NCI-H460 (cell line): ENCODE measurements around the gene TPGS2. TPM values are rescaled to one million over a fixed set of nuclear protein-coding genes. Genes with fewer than 3 reads are reported as not detected.
"Not testable (repeated sequence)": the region's sequence is repeated elsewhere in the genome, so short reads cannot be mapped to it uniquely, and the experiment has no call there.

Source experiments
- DNase-seq: peaks from one replicate; pipeline ENCODE4 v3.0.0-alpha.2; 2016; ENCODE audit warnings: low read depth; ENCODE audit errors: extremely low read depth
- polyA plus RNA-seq: library from polyadenylated mRNA; depleted of rRNA; stranded (reverse); fragments of >200 nt; gene quantifications from 2 replicates; pipeline ENCODE4 v1.2.3, GENCODE V29; 2014; cell fraction: nucleus; rRNA removed
- total RNA-seq: library from RNA; depleted of rRNA; stranded (reverse); fragments of >200 nt; shearing (Covaris generic); gene quantifications from 2 replicates; pipeline ENCODE4 v1.2.3, GENCODE V29; 2014; rRNA removed

The TPGS2 gene, protein sequence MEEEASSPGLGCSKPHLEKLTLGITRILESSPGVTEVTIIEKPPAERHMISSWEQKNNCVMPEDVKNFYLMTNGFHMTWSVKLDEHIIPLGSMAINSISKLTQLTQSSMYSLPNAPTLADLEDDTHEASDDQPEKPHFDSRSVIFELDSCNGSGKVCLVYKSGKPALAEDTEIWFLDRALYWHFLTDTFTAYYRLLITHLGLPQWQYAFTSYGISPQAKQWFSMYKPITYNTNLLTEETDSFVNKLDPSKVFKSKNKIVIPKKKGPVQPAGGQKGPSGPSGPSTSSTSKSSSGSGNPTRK
- total RNA-seq = 80.0 and 81.6 TPM in 2 replicates
- 80.6 and 85.4 TPM in 2 replicates for polyA plus RNA-seq

DNA sequence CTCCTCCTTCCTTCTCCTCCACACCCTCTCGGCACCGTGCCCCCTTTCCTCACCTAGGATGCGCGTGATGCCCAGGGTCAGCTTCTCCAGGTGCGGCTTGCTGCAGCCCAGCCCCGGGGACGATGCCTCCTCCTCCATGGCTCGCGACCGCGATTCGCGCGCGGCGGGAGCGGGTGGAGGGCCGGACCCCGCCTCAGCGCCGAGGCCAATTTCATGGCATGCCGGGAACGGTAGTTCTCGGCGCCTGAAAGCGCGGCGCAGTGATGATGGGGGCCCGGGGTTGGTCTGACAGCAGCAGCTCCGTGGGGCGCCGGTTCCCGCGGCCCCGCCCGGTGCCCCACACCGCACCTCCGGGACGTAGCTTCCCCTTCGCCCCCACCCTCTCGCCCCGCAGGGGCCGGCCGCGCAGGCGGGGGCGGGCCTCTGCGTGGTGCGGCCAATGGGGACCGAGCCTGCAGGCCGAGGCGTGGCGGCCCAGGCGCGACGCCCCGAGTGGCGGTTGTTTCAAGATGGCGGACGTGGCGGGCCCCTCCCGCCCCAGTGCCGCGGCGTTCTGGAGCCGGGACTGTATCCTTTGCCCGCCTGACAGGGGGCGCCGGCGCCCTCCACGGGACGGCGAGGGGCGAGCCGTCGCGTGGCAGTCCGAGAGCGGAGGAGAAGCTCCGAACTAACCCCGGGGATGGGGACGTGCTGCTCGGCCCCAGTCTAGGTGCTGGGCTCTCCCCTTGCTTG is at the start of gene TPGS2, which contains the start of gene KIAA1328:
Gene TPGS2, minus strand, starts transcription at position 373 of the 732 bp plus-strand sequence. Its CDS starts 235 bp downstream, at position 138.
Gene KIAA1328, plus strand, starts transcription at position 498 of the 732 bp plus-strand sequence. Its CDS starts 12 bp downstream, at position 510.
- DNase-seq = peak; percentile 77

DNA sequence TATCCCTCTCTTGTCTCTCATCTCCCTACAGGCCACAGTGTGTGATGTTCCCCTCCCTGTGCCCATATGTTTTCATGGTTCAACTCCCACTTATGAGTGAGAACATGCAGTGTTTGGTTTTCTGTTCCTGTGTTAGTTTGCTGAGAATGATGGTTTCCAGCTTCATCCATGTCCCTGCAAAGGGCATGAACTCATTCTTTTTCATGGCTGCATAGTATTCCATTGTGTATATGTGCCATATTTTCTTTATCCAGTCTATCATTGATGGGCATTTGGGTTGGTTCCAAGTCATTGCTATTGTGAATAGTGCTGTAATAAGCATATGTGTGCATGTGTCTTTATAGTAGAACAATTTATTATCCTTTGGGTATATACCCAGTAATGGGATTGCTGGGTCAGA is 45.0 kb upstream of the TPGS2 start:
- DNase-seq = not testable (repeated sequence)

DNA sequence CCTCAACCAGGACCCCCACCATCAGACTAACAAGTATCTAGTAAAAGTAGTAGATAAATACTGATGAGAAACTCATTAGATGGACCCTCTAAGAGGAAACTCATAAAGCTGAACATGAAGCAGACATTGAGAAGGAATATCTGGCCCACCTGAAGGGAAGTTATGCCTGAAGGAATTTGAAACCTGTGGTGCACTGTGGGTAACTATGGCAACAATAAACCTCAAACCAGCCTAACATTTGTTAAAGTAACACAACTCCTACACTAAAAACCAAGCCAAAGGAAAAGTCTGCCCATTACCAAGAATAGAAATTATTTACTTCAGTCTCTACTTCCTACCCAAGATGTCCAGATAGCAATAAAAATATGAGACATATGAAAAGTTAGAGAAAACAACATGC is 43.5 kb upstream of the TPGS2 start:
- DNase-seq = no peak

DNA sequence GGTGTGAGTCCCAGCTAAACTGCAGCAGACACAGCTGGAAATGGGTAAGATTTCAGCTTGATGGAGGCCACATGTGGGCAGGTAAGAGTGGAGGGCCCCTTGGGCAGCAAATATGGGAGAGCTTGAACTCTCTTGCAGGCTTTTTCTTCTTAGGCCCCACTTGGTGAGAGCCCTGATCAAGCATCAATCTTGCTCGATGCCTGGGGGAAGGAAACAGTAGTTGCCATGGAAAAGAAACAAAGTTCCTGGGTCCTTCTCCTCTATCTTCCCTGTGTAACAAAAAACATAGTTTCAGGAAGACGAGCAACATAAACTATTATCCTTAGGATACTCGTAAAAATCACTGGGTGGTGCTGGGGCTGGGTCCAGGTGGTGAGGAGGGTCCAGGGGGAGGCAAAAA is 43.0 kb upstream of the TPGS2 start:
- no peak for DNase-seq

DNA sequence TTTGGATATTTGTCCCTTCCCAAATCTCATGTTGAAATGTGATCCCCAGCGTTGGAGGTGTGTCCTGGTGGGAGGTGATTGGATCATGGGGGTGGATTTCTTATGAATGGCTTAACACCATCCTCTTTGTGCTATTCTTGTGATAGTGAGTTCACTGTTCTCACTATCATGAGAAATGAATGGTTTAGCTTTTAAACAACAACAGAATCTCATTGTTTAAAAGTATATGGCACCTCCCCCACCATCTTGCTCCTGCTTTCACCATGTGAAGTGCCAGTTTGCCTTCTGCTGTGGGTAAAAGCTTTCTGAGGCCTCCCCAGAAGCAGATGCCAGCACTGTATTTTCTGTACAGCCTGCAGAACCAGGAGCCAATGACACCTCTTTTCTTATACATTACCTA is 38.3 kb upstream of the TPGS2 start:
- DNase-seq = no peak

DNA sequence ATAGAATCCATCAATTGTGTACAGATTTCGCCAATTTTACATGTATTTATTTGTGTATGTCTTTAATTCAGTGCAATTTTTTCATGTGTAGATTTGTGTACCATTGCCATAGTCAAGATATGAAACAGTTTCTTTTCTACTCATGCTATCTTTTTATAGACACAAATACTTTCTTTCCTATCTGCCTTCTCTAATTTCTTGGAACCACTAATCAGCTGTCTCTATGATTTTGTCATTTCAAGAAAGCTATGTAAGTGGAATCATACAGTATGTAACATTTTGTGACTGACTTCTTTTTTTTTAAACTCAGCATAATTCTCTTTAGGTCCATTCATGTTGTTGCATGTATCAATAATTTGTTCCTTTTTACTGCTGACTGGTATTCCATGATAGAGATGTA is 33.4 kb upstream of the TPGS2 start:
- no peak for DNase-seq

DNA sequence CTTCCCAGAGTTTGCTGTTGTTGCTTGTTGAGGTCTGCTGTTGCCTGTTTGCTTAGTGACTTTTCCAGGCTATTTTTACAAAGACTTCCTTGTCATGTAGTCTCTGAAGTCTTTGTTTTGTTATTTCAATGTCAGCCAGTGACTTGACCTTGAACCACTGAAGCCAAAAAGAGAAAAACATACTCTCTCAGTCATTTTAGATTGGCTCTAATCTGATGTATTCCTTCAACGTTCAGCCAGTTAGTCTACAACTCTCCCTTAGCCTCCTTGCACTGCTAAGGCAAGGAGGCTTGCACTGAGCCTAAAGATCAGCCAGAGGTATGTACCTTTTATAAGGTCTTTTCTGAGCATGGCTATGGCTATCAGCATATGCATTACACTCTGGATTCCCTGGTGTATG is 28.0 kb upstream of the TPGS2 start:
- DNase-seq = no peak

DNA sequence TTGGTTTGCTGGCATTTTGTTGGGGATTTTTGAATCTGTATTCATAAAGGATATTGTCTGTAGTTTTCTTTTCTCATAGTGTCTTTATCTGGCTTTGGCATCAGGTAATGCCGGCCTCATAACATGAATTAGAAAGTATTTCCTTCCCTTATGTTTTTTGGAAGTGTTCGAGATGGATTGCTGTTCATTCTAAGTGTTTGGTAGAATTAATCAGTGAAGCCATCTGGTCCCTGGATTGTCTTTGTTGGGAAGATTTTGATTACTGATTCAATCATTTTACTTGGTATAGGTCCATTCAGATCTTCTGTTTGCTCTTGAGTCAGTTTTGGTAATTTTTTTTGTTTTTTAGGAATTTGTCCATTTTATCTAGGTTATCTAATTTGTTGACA is 22.4 kb upstream of the TPGS2 start:
- DNase-seq = no peak

DNA sequence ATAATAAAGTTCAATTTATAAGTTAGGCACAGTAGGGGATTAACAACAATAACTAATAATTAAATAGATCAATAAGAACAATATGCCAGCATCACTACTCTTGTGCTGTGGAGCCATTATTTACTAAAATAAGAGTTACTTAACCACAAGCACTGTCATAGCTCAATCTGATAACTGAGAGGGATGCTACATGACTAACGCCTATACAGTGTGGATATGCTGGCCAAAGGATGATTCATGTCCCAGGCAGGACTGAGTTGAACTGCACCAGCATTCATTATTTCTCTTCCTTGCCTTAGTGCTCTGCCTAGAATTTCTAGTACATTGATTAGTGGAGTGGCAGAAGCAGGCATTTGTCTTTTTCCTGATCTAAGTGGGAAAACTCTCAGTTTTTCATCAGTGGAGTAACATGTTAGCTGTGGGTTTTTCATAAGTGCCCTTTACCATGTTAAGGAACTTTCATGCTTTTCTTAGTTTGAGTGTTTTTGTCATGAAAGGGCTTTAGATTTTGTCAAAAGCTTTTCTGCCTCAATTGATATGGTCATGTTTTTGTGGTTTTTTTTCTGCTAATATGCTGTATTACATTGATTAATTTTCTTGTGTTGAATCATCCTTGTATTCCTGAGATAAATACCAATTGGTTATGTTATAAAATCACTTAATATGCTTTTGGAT is 21.9 kb upstream of the TPGS2 start:
- no peak for DNase-seq

DNA sequence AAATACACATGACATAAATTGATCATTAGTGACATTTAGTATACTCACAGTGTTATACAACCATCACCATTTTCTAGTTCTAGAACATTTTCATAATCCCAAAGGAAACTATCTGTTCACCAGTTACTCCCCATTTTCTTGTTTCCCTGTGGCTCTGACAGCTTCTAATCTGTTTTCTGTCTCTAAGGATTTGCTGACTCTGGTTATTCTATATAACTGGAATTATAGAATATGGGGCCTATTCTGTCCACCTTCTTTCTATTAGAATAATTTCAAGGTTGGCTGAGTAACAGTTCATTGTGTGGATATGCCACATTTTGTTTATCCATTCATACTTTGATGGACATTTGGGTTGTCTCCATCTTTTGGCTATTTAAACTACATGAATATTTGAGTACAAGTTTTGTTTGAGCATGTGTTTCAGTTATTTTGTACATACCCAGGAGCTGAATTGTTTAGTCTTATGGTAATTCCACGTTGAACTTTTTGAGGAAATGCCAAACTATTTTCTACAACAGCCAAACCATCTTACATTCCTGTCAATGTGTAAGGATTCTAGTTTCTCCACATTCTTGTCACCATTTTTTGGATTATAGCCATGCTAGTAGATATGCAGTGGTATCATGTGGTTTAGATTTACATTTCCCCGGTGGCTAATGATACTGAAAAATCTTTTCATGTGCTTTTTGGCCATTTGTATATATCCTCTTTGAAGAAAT is 20.6 kb upstream of the TPGS2 start:
- no peak for DNase-seq

DNA sequence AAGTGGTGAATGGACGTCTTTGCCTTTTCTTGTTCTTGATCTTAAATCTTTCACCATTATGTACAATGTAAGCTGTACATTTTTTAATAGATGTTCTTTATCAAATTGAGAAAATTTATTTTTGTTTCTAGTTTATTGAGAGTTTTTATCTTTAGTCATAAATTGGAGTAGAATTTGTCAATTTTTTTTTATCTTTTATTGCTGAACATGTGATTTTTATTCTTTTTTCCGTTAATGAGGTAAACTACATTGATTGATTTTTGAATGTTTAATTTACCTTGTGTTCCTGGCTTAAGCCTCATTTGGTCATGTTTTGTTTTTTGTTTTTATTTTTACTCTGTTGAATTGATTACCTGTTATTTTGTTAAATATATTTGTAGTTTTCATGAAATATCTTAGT is 19.8 kb upstream of the TPGS2 start:
- no peak for DNase-seq

DNA sequence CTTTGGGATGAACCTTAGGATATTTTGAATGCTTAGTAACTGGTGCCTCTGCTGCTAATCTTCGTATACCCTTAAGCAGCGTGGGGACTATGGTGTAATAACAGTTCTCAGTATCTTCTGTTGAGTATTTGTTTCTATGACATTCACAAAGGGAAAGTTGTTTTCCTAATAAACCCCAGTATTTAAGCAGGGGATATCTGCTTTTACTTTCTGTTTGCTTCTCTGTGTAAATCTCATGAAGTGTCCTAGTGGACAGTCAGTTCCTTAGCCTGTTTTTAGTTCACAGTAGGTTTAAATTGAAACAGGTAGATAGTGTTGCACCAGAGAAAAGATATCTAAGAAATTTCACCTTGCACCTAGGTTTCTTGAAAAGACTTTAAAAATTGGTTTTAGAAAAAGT is 15.0 kb upstream of the TPGS2 start:
- no peak for DNase-seq

DNA sequence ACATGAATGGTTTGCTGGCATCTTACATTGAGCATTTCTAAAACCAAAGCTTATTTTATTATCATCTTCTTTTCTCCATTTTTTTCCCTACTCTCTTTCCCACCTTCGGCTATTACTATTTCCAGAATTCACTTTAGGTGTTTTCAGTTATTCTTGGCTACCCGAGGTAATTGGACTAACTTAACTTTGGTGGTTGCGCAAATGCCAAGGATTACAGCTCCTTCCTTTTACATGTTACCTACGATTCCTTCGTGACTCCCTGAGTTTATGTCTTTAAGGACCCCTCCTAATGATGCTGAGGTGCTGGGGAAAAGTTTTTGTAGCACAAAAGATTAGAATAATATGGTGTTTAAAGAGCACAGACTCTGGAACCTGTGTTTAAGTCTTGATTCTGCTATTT is 14.4 kb upstream of the TPGS2 start:
- DNase-seq = no peak

DNA sequence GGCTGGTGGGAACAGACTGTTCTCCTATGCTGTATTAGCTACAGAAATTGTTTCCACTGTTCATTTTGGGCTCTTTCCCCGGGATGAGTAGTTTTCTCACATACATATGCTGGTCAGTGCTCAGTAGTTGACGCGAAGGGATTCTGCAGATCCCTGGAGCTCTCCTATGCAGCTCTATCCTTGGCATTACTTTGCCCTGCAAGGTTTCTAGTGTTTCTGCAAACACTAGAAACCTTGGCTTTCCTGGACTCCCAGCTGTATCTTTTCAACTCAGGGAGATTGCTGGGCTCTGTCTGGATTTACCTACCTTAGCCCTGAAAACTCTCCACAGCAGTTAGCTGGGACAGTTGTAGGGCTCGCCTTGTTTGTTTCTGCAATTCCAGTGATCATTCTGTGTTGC is 11.0 kb upstream of the TPGS2 start:
- DNase-seq = no peak

DNA sequence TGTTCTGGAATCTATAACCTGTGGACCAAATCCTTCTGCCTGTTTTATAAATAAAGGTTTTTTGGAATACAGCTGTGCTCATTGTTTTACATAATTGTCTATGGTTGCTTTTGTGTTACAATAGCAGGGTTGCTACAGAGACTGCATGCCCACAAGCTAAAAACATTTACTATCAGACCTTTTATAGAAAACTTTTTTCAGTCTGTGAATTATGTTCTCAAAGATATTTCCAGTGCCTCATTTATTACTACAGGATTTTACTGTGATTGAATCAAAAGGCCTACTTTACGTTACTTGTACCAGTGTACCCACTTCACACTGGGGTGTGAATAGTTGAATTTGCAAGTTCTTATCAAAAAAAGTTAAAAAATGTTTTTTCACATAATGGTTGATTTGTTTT is 7.1 kb upstream of the TPGS2 start:
- DNase-seq = no peak

DNA sequence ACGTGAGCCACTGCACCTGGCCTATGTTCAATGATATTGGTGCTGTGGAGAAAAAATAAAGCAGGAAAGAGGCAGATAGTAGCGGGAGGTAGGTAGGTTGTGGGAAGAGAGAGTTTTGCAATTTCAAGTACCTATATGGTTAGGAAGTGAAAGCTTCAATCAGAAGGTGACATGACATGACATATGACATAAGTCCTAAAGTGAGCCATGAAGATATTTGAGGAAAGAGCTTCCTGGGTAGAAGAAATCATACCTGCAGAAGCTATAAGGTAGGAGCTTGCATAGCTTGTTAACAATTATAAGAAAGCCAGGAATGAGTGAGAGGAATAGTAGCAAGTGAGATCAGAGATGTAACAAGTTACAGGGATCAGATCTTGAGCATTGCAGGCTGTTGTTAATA is 4.3 kb upstream of the TPGS2 start:
- DNase-seq = no peak

DNA sequence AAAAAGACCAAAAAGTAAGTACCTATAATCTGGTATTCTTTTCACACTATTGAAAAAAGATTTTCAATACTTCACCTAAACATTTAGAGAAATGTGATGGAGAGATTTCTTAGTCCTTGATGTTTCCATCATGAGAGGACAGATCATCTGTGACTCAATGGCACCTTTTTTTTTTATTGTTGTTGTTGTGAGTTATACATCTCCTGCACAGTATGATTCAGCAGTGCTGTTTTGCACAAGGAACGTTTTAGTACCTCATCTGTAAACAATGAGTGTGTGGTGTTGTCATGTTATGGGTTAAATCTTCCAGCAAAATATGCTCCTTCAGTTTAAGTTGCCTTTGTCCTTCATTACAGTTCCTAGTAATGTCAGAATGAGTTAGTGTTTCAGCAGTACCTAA is 2.3 kb upstream of the TPGS2 start:
- no peak for DNase-seq

DNA sequence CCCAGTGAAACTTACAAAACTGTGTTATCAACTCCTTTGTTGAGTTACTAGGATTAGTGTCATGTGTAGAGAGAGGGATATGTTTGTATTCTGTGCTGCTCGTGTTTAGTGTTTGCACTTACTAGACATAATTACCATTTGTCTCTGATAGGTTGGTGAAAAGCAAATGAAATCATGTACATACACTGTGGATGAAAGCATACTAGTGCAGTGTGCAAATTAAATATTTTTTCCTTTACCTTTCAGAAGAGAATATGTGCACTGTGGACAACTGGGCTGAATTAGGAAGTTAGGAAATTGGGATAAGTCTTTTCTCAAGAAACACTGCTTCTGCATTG is 1.3 kb upstream of the TPGS2 start:
- no peak for DNase-seq

DNA sequence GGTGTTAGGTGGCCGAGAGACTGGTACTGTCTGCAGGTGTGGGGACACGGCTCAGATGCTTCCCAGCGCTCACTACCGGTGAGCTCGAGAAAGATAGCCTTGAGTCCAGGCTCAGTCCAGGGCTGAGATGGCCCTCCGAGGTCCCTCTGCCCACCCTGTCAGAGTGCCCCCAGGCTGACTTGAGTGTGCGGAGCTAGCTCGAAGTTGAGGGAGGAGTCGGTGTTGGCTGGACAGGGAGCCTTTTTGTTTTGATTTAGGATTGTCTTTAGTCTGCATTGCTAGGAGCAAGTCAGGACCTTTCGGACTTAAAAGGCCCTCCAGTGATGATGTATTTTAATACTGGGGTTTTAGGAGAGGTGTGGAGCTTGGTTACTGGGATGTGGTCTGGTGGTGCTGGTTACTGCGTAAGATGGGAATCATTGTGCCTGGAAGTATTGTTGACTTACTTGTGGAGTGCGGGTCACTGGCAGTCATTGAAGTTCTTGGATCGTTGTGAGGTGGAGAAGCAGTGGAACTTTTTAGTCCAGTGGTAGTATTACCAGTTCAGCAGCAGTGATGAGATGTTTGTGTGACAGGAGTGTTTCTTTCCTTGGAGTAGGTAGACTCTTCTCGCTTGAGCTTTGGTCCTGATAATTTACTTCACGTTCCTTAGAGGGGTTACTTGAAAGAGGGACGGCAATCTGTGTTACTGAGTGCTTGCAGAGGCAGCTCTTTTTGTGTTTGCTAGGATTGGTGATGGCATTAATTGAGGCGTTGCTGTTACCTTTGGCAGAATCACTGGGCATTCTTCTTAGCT is 758 bp upstream of the TPGS2 start:
- DNase-seq = no peak

DNA sequence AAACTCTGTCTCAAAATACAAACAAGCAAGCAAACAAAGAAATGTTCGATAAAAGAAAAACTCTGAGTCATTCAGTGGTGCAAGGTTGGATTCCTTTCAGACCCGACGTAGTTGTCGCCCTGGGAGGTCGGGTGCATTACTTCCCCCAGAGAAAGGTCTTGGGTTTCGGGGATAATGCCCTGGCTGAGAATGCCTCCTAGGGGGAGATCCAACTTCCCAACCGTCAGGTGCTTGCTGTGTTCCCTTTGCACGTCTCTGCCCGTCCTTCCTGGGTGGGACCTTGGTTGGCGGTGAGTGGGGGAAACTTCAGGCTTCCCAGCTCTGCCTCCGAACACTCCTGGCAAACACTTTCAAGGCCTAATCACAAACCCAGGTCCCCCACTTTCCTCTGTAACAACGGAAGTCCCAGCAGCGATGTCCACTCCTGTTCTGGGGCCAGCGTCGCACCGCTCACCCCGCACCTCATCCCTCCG is 609 bp downstream of the TPGS2 start:
- DNase-seq = no peak
